GM23338 (cell line): ENCODE data around the gene ABHD12.

Experiments used
- CREB1 ChIP-seq: fragments of 250-450 bp; sonication (Bioruptor Pico); IDR thresholded peaks from 2 replicates; pipeline ENCODE4 v1.5.0; 2020; ENCODE audit warnings: low read depth, mild to moderate bottlenecking, moderate library complexity
- EZH2phosphoT487 ChIP-seq: fragments of 200-600 bp; sonication (generic); IDR thresholded peaks from one replicate; pipeline ENCODE4 v1.8.1; 2018; ENCODE audit warnings: antibody characterized with exemption; ENCODE audit not compliant: unreplicated experiment
- STAT1 ChIP-seq: IDR thresholded peaks from one replicate; pipeline ENCODE4 v1.6.1; 2016; ENCODE audit warnings: antibody characterized with exemption; ENCODE audit not compliant: unreplicated experiment
- TF ChIP-seq, protein P1 (sequence below), 2 experiments: fragments of 200-600 bp in 1 of 2; sonication (generic) in 1 of 2; conservative IDR thresholded peaks; 2 replicates each; pipeline versions ENCODE4 v1.5.1 to v1.6.1; 2016 to 2017; ENCODE audit warnings: antibody characterized with exemption in 2 of 2, low read depth in 2 of 2, mild to moderate bottlenecking in 2 of 2, moderate library complexity in 1 of 2
- TF ChIP-seq, protein P2 (sequence below): IDR thresholded peaks from one replicate; pipeline ENCODE4 v1.6.1; 2018; ENCODE audit warnings: antibody characterized with exemption; ENCODE audit not compliant: unreplicated experiment

DNA sequence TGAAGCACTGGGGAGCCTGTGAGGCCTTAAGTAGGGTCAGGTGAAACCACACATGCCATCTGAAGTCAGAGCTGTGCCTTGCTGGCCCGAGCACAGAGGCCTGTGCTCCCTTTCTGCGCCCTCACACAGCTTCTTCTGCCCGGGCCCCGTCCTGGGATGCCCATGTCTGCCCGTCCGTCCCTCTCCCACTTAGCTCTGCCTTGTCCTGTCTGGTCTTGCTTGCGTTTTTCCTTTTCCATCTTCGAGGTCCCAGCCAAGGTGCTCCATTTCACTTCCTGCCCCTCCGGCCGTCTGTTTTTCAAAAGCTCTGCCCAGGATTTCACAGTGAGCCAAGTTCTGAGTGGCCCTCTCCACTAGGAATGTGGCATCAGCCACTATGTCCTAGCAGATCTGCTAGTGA lies 97.1 kb downstream of the ABHD12 start:
- TF ChIP-seq, protein P1, sequence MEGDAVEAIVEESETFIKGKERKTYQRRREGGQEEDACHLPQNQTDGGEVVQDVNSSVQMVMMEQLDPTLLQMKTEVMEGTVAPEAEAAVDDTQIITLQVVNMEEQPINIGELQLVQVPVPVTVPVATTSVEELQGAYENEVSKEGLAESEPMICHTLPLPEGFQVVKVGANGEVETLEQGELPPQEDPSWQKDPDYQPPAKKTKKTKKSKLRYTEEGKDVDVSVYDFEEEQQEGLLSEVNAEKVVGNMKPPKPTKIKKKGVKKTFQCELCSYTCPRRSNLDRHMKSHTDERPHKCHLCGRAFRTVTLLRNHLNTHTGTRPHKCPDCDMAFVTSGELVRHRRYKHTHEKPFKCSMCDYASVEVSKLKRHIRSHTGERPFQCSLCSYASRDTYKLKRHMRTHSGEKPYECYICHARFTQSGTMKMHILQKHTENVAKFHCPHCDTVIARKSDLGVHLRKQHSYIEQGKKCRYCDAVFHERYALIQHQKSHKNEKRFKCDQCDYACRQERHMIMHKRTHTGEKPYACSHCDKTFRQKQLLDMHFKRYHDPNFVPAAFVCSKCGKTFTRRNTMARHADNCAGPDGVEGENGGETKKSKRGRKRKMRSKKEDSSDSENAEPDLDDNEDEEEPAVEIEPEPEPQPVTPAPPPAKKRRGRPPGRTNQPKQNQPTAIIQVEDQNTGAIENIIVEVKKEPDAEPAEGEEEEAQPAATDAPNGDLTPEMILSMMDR (conservative IDR thresholded peaks at IDR 0.05; ENCODE audit: low read depth in 2 of 2), result no peak
- no peak for TF ChIP-seq EZH2phosphoT487
- no peak for TF ChIP-seq STAT1
- no peak for TF ChIP-seq CREB1
- TF ChIP-seq, protein P2, sequence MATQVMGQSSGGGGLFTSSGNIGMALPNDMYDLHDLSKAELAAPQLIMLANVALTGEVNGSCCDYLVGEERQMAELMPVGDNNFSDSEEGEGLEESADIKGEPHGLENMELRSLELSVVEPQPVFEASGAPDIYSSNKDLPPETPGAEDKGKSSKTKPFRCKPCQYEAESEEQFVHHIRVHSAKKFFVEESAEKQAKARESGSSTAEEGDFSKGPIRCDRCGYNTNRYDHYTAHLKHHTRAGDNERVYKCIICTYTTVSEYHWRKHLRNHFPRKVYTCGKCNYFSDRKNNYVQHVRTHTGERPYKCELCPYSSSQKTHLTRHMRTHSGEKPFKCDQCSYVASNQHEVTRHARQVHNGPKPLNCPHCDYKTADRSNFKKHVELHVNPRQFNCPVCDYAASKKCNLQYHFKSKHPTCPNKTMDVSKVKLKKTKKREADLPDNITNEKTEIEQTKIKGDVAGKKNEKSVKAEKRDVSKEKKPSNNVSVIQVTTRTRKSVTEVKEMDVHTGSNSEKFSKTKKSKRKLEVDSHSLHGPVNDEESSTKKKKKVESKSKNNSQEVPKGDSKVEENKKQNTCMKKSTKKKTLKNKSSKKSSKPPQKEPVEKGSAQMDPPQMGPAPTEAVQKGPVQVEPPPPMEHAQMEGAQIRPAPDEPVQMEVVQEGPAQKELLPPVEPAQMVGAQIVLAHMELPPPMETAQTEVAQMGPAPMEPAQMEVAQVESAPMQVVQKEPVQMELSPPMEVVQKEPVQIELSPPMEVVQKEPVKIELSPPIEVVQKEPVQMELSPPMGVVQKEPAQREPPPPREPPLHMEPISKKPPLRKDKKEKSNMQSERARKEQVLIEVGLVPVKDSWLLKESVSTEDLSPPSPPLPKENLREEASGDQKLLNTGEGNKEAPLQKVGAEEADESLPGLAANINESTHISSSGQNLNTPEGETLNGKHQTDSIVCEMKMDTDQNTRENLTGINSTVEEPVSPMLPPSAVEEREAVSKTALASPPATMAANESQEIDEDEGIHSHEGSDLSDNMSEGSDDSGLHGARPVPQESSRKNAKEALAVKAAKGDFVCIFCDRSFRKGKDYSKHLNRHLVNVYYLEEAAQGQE, result no peak
